GM18498 (cell line): ENCODE data around the gene KRT76.

Experiments used
- ATAC-seq: cut with Tn5 transposase; IDR thresholded peaks from one replicate; pipeline ENCODE4 v1.9.1; 2021; ENCODE audit warnings: mild to moderate bottlenecking, moderate library complexity; ENCODE audit not compliant: unreplicated experiment

The KRT76 gene

GRCh38 chr12:52813203-52813819 lies 36.2 kb upstream of the KRT76 start:
- no peak for ATAC-seq

GRCh38 chr12:52812749-52813148 lies 35.6 kb upstream of the KRT76 start:
- no peak for ATAC-seq

GRCh38 chr12:52812073-52812400 lies 34.9 kb upstream of the KRT76 start:
- no peak for ATAC-seq

GRCh38 chr12:52811191-52812072 lies 34.3 kb upstream of the KRT76 start:
- no peak for ATAC-seq

GRCh38 chr12:52810554-52810953 lies 33.4 kb upstream of the KRT76 start:
- ATAC-seq, result no peak

- no peak for ATAC-seq
These were observed 32.0 kb upstream of the KRT76 start for GRCh38 chr12:52809166-52809565.

GRCh38 chr12:52808573-52809160 lies 31.5 kb upstream of the KRT76 start:
- no peak for ATAC-seq

GRCh38 chr12:52807544-52808470 lies 30.7 kb upstream of the KRT76 start:
- no peak for ATAC-seq

- ATAC-seq, result no peak
These were observed 29.8 kb upstream of the KRT76 start for GRCh38 chr12:52806821-52807543.

GRCh38 chr12:52806169-52806811 lies 29.1 kb upstream of the KRT76 start:
- ATAC-seq, result no peak

- no peak for ATAC-seq
These were observed 28.6 kb upstream of the KRT76 start for GRCh38 chr12:52805739-52806138.

- no peak for ATAC-seq
These were observed 27.9 kb upstream of the KRT76 start for GRCh38 chr12:52805000-52805399.

- ATAC-seq, result no peak
These were observed 25.3 kb upstream of the KRT76 start for GRCh38 chr12:52802442-52802841.

GRCh38 chr12:52801773-52802172 lies 24.6 kb upstream of the KRT76 start:
- no peak for ATAC-seq

GRCh38 chr12:52800259-52800917 lies 23.2 kb upstream of the KRT76 start:
- no peak for ATAC-seq

GRCh38 chr12:52799505-52800211 lies 22.5 kb upstream of the KRT76 start:
- no peak for ATAC-seq

- ATAC-seq, result no peak
These were observed 21.7 kb upstream of the KRT76 start for GRCh38 chr12:52798671-52799504.
